HepG2 (cell line): ENCODE measurements around the gene GNAS. TPM values are rescaled to one million over a fixed set of nuclear protein-coding genes. Genes with fewer than 3 reads are reported as not detected.

ENCODE experiments used
- ATF7 ChIP-seq, 2 experiments: fragments of 450-650 bp in 1 of 2; sonication (generic) in 1 of 2; formaldehyde crosslinking in 1 of 2; IDR thresholded peaks; 2 replicates each; pipeline versions ENCODE4 v1.4.0 to v1.6.1; 2016 to 2020; ENCODE audit warnings: antibody characterized with exemption in 1 of 2, mild to moderate bottlenecking in 1 of 2, missing genetic modification reagents in 1 of 2
- CEBPB ChIP-seq: IDR thresholded peaks from 2 replicates; pipeline ENCODE4 v1.6.1; 2011; ENCODE audit warnings: low read depth, low read length, improper control_type of control experiment, borderline replicate concordance
- CEBPG ChIP-seq: IDR thresholded peaks from 2 replicates; pipeline ENCODE4 v1.6.1; 2016
- DMAP1 ChIP-seq: IDR thresholded peaks from 2 replicates; pipeline ENCODE4 v1.6.1; 2016
- DNMT1 ChIP-seq: sonication (generic); formaldehyde crosslinking; IDR thresholded peaks from 2 replicates; pipeline ENCODE4 v1.5.1; 2020; ENCODE audit warnings: mild to moderate bottlenecking, missing genetic modification reagents
- ELF1 ChIP-seq: sonication (generic); formaldehyde crosslinking; IDR thresholded peaks from 2 replicates; pipeline ENCODE4 v1.4.0; 2020; ENCODE audit warnings: missing genetic modification reagents
- FOXA3 ChIP-seq: IDR thresholded peaks from 2 replicates; pipeline ENCODE4 v1.6.1; 2016; ENCODE audit warnings: missing genetic modification reagents, missing compliant biosample characterization
- IKZF1 ChIP-seq: fragments of 450-650 bp; IDR thresholded peaks from 2 replicates; pipeline ENCODE4 v1.7.1; 2016
- MED1 ChIP-seq: sonication (generic); formaldehyde crosslinking; IDR thresholded peaks from 2 replicates; pipeline ENCODE4 v1.4.0; 2020; ENCODE audit warnings: missing genetic modification reagents
- MED8 ChIP-seq: sonication (generic); formaldehyde crosslinking; IDR thresholded peaks from 2 replicates; pipeline ENCODE4 v1.8.1; 2023; ENCODE audit warnings: mild to moderate bottlenecking, missing genetic modification reagents; ENCODE audit not compliant: insufficient replicate concordance
- MTF2 ChIP-seq: sonication (generic); formaldehyde crosslinking; IDR thresholded peaks from 2 replicates; pipeline ENCODE4 v1.5.0; 2020; ENCODE audit warnings: missing genetic modification reagents, borderline replicate concordance
- MXD3 ChIP-seq: IDR thresholded peaks from 2 replicates; pipeline ENCODE4 v1.6.1; 2016; ENCODE audit warnings: mild to moderate bottlenecking, missing biosample characterization, missing genetic modification reagents
- NFE2 ChIP-seq: sonication (generic); formaldehyde crosslinking; IDR thresholded peaks from 2 replicates; pipeline ENCODE4 v1.4.0; 2020; ENCODE audit warnings: missing genetic modification reagents
- NR1H2 ChIP-seq: sonication (generic); formaldehyde crosslinking; IDR thresholded peaks from 2 replicates; pipeline ENCODE4 v1.8.1; 2022; ENCODE audit warnings: low read depth, missing genetic modification reagents, borderline replicate concordance
- SMC3 ChIP-seq: IDR thresholded peaks from 2 replicates; pipeline ENCODE4 v1.6.1; 2011; ENCODE audit warnings: low read length, improper control_type of control experiment
- SRSF1 ChIP-seq: fragments of 200-400 bp; formaldehyde crosslinking; optimal IDR thresholded peaks from 2 replicates; pipeline ENCODE3; 2017; ENCODE audit warnings: mild to moderate bottlenecking, low read depth, low read length, moderate library complexity
- TOPORS ChIP-seq: sonication (generic); formaldehyde crosslinking; IDR thresholded peaks from 2 replicates; pipeline ENCODE4 v1.8.0; 2023; ENCODE audit warnings: mild to moderate bottlenecking, missing genetic modification reagents
- YEATS4 ChIP-seq: sonication (generic); formaldehyde crosslinking; IDR thresholded peaks from 2 replicates; pipeline ENCODE4 v1.4.0; 2020; ENCODE audit warnings: missing genetic modification reagents, borderline replicate concordance
- ZNF12 ChIP-seq: sonication (generic); formaldehyde crosslinking; IDR thresholded peaks from 2 replicates; pipeline ENCODE4 v1.5.0; 2020; ENCODE audit warnings: missing genetic modification reagents
- ZNF34 ChIP-seq: sonication (generic); formaldehyde crosslinking; IDR thresholded peaks from 2 replicates; pipeline ENCODE4 v1.4.0; 2020; ENCODE audit warnings: mild to moderate bottlenecking, missing genetic modification reagents, borderline replicate concordance
- ZNF432 ChIP-seq: sonication (generic); formaldehyde crosslinking; IDR thresholded peaks from 2 replicates; pipeline ENCODE4 v1.5.0; 2020; ENCODE audit warnings: missing genetic modification reagents, mild to moderate bottlenecking, borderline replicate concordance
- ZNF770 ChIP-seq: sonication (generic); formaldehyde crosslinking; IDR thresholded peaks from 2 replicates; pipeline ENCODE4 v1.5.0; 2020; ENCODE audit warnings: mild to moderate bottlenecking, missing genetic modification reagents
- ZNF891 ChIP-seq: sonication (generic); formaldehyde crosslinking; IDR thresholded peaks from 2 replicates; pipeline ENCODE4 v1.5.0; 2020; ENCODE audit warnings: mild to moderate bottlenecking, missing genetic modification reagents
- polyA plus RNA-seq, 8 experiments: library from polyadenylated mRNA; depleted of rRNA in 3 of 8; stranded (reverse) in 7 of 8; unstranded in 1 of 8; fragments of >200 nt; fragmentation: Illumina TruSeq in 4 of 8; extraction: Trizol in 4 of 8; gene quantifications; 2 replicates each; pipeline versions ENCODE4 v1.2.1 to v1.2.3, GENCODE V29; 2011 to 2016; ENCODE audit warnings: low read depth in 4 of 8, missing spikeins in 1 of 8, mixed read lengths in 1 of 8; ENCODE audit not compliant: insufficient read depth in 1 of 8
- total RNA-seq, 5 experiments: library from RNA; depleted of rRNA; stranded (reverse); fragments of >200 nt; fragmentation: Illumina TruSeq; extraction: Trizol; gene quantifications; 2 replicates each; pipeline ENCODE4 v1.2.3, GENCODE V29; 2016; ENCODE audit warnings: low read depth in 1 of 5
- TF ChIP-seq, protein P1 (sequence below): sonication (generic); formaldehyde crosslinking; IDR thresholded peaks from 2 replicates; pipeline ENCODE4 v1.4.0; 2020; ENCODE audit warnings: low read depth, missing genetic modification reagents
- TF ChIP-seq, protein P2 (sequence below): sonication (generic); formaldehyde crosslinking; IDR thresholded peaks from 2 replicates; pipeline ENCODE4 v1.5.0; 2020; ENCODE audit warnings: mild to moderate bottlenecking, missing genetic modification reagents

GNAS gene
- total and polyA plus RNA-seq, 2 of the 13 experiments (the other 11 are each of a cell fraction or from before 2014, with no cell fraction given) = 407 to 1,008 TPM

- no peak for TF ChIP-seq MED8
- TF ChIP-seq, protein P1, sequence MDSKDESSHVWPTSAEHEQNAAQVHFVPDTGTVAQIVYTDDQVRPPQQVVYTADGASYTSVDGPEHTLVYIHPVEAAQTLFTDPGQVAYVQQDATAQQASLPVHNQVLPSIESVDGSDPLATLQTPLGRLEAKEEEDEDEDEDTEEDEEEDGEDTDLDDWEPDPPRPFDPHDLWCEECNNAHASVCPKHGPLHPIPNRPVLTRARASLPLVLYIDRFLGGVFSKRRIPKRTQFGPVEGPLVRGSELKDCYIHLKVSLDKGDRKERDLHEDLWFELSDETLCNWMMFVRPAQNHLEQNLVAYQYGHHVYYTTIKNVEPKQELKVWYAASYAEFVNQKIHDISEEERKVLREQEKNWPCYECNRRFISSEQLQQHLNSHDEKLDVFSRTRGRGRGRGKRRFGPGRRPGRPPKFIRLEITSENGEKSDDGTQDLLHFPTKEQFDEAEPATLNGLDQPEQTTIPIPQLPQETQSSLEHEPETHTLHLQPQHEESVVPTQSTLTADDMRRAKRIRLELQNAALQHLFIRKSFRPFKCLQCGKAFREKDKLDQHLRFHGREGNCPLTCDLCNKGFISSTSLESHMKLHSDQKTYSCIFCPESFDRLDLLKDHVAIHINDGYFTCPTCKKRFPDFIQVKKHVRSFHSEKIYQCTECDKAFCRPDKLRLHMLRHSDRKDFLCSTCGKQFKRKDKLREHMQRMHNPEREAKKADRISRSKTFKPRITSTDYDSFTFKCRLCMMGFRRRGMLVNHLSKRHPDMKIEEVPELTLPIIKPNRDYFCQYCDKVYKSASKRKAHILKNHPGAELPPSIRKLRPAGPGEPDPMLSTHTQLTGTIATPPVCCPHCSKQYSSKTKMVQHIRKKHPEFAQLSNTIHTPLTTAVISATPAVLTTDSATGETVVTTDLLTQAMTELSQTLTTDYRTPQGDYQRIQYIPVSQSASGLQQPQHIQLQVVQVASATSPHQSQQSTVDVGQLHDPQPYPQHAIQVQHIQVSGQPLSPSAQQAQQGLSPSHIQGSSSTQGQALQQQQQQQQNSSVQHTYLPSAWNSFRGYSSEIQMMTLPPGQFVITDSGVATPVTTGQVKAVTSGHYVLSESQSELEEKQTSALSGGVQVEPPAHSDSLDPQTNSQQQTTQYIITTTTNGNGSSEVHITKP (CRISPR knock-in tag) = no peak
- TF ChIP-seq ZNF34 (CRISPR knock-in tag) = no peak
- TF ChIP-seq ZNF891 (CRISPR knock-in tag) = no peak
- no peak for TF ChIP-seq ELF1 (CRISPR knock-in tag)
- TF ChIP-seq ZNF770 (CRISPR knock-in tag) = peak; percentile 93
- TF ChIP-seq SMC3 = 0 out of 2 replicates have a peak, but pooled peaks have one; percentile 7
- TF ChIP-seq CEBPG (CRISPR knock-in tag) = peak; percentile 58
- TF ChIP-seq YEATS4 (CRISPR knock-in tag) = no peak
- peak; percentile 74 for TF ChIP-seq ATF7 (IDR thresholded peaks at IDR 0.05)
- no peak for TF ChIP-seq ATF7 (CRISPR knock-in tag; IDR thresholded peaks at IDR 0.05)
- no peak for TF ChIP-seq DMAP1 (CRISPR knock-in tag)
- peak; percentile 89 for TF ChIP-seq ZNF12 (CRISPR knock-in tag)
- peak; percentile 68 for TF ChIP-seq CEBPB
- no peak for TF ChIP-seq NR1H2 (CRISPR knock-in tag)
- TF ChIP-seq SRSF1 = no peak
- TF ChIP-seq MTF2 (CRISPR knock-in tag) = no peak
- TF ChIP-seq MED1 (CRISPR knock-in tag) = no peak
- no peak for TF ChIP-seq FOXA3 (CRISPR knock-in tag)
- TF ChIP-seq TOPORS = no peak
- TF ChIP-seq ZNF432 (CRISPR knock-in tag) = no peak
- no peak for TF ChIP-seq MXD3 (CRISPR knock-in tag)
- TF ChIP-seq NFE2 (CRISPR knock-in tag) = no peak
- TF ChIP-seq IKZF1 = no peak
- TF ChIP-seq, protein P2, sequence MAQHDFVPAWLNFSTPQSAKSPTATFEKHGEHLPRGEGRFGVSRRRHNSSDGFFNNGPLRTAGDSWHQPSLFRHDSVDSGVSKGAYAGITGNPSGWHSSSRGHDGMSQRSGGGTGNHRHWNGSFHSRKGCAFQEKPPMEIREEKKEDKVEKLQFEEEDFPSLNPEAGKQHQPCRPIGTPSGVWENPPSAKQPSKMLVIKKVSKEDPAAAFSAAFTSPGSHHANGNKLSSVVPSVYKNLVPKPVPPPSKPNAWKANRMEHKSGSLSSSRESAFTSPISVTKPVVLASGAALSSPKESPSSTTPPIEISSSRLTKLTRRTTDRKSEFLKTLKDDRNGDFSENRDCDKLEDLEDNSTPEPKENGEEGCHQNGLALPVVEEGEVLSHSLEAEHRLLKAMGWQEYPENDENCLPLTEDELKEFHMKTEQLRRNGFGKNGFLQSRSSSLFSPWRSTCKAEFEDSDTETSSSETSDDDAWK (CRISPR knock-in tag) = no peak
- TF ChIP-seq DNMT1 (CRISPR knock-in tag) = no peak
Measured at GRCh38 chr20:58926802-58927489, 74.4 kb downstream of the GNAS start (continued).
